ENCODE measurements around the gene GHRL.

DNA sequence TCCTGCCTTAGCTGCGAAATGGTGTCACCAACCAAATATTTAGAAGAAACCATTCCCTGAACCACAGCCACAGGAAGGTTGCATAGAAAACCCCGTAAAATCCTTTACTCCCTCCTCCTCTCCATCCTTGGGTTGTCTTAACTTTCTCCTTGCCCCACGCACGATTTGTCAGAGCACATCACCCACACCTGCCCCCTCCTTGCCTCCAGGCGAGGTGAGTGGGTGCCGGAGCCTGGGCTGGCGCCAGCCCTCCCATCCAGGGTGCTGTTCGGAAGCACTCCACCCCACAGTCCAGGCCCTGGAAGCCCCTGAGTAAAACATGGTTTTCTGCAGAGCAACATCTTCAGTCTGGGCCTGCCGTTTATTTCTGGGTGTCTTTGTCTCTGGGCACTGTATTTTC lies 3.7 kb downstream of the GHRL start:
- no peak for TF ChIP-seq CTCF (IDR thresholded peaks at IDR 0.05)
- TF ChIP-seq POLR2A (IDR thresholded peaks at IDR 0.05), result no peak

All from body of pancreas (tissue), 4 donors.